ENCODE results near the gene ATRNL1.
"Not testable (repeated sequence)": the region's sequence is repeated elsewhere in the genome, so short reads cannot be mapped to it uniquely, and the experiment has no call there.

ATRNL1 gene

GRCh38 chr10:115173915-115174443 lies 80.8 kb downstream of the ATRNL1 start:
- H3K4me1 ChIP-seq (ENCODE audit: control insufficient read depth, insufficient read depth, low read length): no peaks in the 10 kb centered on the region
- H3K4me3 ChIP-seq (ENCODE audit: insufficient read depth, low read depth, low read length): no peak overlapping the region
- H3K9me3 ChIP-seq (ENCODE audit: control insufficient read depth, low read length): no peaks in the 10 kb centered on the region
- WGBS, 2 experiments: 90% methylated on average over 1 of the region's 3 CpGs; no CpG with 5 or more reads in 1 of the 2 experiments
- no peaks in the 10 kb centered on the region for H3K36me3 ChIP-seq (ENCODE audit: control insufficient read depth, insufficient read depth, low read length)
- H3K27ac ChIP-seq (ENCODE audit: insufficient read depth, low read depth, low read length, poor library complexity, severe bottlenecking): no peak overlapping the region
- no peaks in the 10 kb centered on the region for H3K27me3 ChIP-seq (ENCODE audit: control insufficient read depth, insufficient read depth, low read length, poor library complexity, severe bottlenecking)

DNA sequence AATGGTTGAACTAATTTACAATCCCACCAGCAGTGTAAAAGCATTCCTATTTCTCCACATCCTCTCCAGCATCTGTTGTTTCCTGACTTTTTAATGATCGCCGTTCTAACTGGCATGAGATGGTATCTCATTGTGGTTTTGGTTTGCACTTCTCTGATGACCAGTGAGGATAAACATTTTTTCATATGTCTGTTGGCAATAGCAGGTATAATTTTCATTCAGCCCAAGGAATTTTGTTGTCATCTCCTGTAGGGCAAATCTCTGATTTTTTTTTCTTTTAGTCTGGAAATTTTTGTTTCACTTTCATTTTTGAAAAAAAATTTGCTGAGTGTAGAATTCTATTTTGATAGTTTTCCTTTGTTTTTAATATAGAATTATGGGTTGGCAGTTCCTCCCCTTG lies 114.1 kb downstream of the ATRNL1 start:
- H3K27ac ChIP-seq (ENCODE audit: insufficient read depth, low read depth, low read length, poor library complexity, severe bottlenecking); H3K27me3 ChIP-seq (ENCODE audit: control insufficient read depth, insufficient read depth, low read length, poor library complexity, severe bottlenecking); H3K4me1 ChIP-seq (ENCODE audit: control insufficient read depth, insufficient read depth, low read length); H3K4me3 ChIP-seq (ENCODE audit: insufficient read depth, low read depth, low read length); H3K9me3 ChIP-seq (ENCODE audit: control insufficient read depth, low read length); H3K36me3 ChIP-seq (ENCODE audit: control insufficient read depth, insufficient read depth, low read length): not testable (repeated sequence)
- 93 to 100% methylated on average over 2 of the region's 2 CpGs for WGBS, 2 experiments

GRCh38 chr10:115209133-115209532 lies 116.0 kb downstream of the ATRNL1 start:
- no peak overlapping the region for H3K27ac ChIP-seq (ENCODE audit: insufficient read depth, low read depth, low read length, poor library complexity, severe bottlenecking)
- H3K27me3 ChIP-seq (ENCODE audit: control insufficient read depth, insufficient read depth, low read length, poor library complexity, severe bottlenecking): no peaks in the 10 kb centered on the region
- 100% methylated on average over 1 of the region's 1 CpG; no CpG with 5 or more reads in 1 of the 2 experiments for WGBS, 2 experiments
- H3K4me1 ChIP-seq (ENCODE audit: control insufficient read depth, insufficient read depth, low read length): no peaks in the 10 kb centered on the region
- H3K9me3 ChIP-seq (ENCODE audit: control insufficient read depth, low read length): no peaks in the 10 kb centered on the region
- no peak overlapping the region for H3K4me3 ChIP-seq (ENCODE audit: insufficient read depth, low read depth, low read length)
- no peaks in the 10 kb centered on the region for H3K36me3 ChIP-seq (ENCODE audit: control insufficient read depth, insufficient read depth, low read length)

DNA sequence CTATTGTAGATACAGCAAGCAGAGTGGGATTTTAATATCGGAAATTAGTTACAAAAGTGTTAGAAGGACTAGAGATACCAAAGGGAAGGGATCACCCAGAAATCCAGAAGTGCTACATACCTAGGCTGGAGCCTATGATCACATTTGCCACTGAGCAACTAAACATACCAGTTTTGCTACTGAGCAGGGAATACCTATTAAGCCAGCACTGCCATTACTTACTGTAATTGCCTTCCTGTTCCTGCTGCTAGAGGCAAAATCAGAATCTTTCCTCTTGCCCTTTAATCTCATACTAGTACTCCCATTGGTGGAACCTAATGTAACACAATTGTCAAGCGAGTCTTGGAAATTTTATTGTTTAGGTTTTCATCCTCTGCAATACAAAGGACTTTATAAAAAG lies 121.7 kb downstream of the ATRNL1 start:
- no peak overlapping the region for H3K4me3 ChIP-seq (ENCODE audit: insufficient read depth, low read depth, low read length)
- no peaks in the 10 kb centered on the region for H3K4me1 ChIP-seq (ENCODE audit: control insufficient read depth, insufficient read depth, low read length)
- WGBS, 2 experiments: 94 to 100% methylated on average over 1 to 2 of the region's 2 CpGs
- H3K27ac ChIP-seq (ENCODE audit: insufficient read depth, low read depth, low read length, poor library complexity, severe bottlenecking): no peak overlapping the region
- H3K9me3 ChIP-seq (ENCODE audit: control insufficient read depth, low read length): no peaks in the 10 kb centered on the region
- H3K27me3 ChIP-seq (ENCODE audit: control insufficient read depth, insufficient read depth, low read length, poor library complexity, severe bottlenecking): no peaks in the 10 kb centered on the region
- H3K36me3 ChIP-seq (ENCODE audit: control insufficient read depth, insufficient read depth, low read length): no peaks in the 10 kb centered on the region

- H3K4me3 ChIP-seq (ENCODE audit: insufficient read depth, low read depth, low read length): no peak overlapping the region
- H3K27ac ChIP-seq (ENCODE audit: insufficient read depth, low read depth, low read length, poor library complexity, severe bottlenecking): no peak overlapping the region
- H3K9me3 ChIP-seq (ENCODE audit: control insufficient read depth, low read length): no peaks in the 10 kb centered on the region
- H3K36me3 ChIP-seq (ENCODE audit: control insufficient read depth, insufficient read depth, low read length): no peaks in the 10 kb centered on the region
- 89 to 92% methylated on average over 2 of the region's 3 CpGs for WGBS, 2 experiments
- H3K27me3 ChIP-seq (ENCODE audit: control insufficient read depth, insufficient read depth, low read length, poor library complexity, severe bottlenecking): no peaks in the 10 kb centered on the region
- no peaks in the 10 kb centered on the region for H3K4me1 ChIP-seq (ENCODE audit: control insufficient read depth, insufficient read depth, low read length)
These were observed 126.0 kb downstream of the ATRNL1 start for GRCh38 chr10:115219203-115219602.

DNA sequence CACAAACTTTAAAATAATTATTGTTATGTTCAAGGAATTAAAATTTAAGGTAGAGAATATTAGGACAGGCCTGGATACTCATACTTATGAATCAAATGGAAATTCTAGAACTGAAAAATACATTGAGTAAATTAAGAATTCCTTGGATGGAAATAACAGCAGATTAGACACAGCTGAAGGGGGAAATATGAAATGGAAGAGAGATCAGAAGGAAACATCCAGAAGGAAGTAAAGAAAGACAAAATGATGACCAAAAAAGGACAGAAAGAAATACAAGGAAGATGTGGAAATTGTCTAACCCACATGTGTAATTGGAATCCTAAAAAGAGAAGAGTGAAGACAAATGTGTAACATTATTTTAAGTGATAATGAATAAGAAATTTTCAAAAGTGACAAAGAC lies 128.9 kb downstream of the ATRNL1 start:
- no peaks in the 10 kb centered on the region for H3K9me3 ChIP-seq (ENCODE audit: control insufficient read depth, low read length)
- H3K27me3 ChIP-seq (ENCODE audit: control insufficient read depth, insufficient read depth, low read length, poor library complexity, severe bottlenecking): no peaks in the 10 kb centered on the region
- H3K4me1 ChIP-seq (ENCODE audit: control insufficient read depth, insufficient read depth, low read length): no peaks in the 10 kb centered on the region
- H3K4me3 ChIP-seq (ENCODE audit: insufficient read depth, low read depth, low read length): no peak overlapping the region
- no peak overlapping the region for H3K27ac ChIP-seq (ENCODE audit: insufficient read depth, low read depth, low read length, poor library complexity, severe bottlenecking)
- no peaks in the 10 kb centered on the region for H3K36me3 ChIP-seq (ENCODE audit: control insufficient read depth, insufficient read depth, low read length)

- Histone ChIP-seq H3K4me1 (ENCODE audit: control insufficient read depth, insufficient read depth, low read length) (no peaks in the 10 kb centered on the region), H3K4me3 (ENCODE audit: insufficient read depth, low read depth, low read length) (no peak overlapping the region), H3K27me3 (ENCODE audit: control insufficient read depth, insufficient read depth, low read length, poor library complexity, severe bottlenecking) (no peaks in the 10 kb centered on the region), H3K36me3 (ENCODE audit: control insufficient read depth, insufficient read depth, low read length) (no peaks in the 10 kb centered on the region), H3K27ac (ENCODE audit: insufficient read depth, low read depth, low read length, poor library complexity, severe bottlenecking) (no peak overlapping the region), H3K9me3 (ENCODE audit: control insufficient read depth, low read length) (no peaks in the 10 kb centered on the region)
- whole genome bisulfite sequencing, 2 experiments: 95 to 100% methylated on average over 2 of the region's 2 CpGs
These were observed 146.6 kb downstream of the ATRNL1 start for GRCh38 chr10:115239761-115240160.

DNA sequence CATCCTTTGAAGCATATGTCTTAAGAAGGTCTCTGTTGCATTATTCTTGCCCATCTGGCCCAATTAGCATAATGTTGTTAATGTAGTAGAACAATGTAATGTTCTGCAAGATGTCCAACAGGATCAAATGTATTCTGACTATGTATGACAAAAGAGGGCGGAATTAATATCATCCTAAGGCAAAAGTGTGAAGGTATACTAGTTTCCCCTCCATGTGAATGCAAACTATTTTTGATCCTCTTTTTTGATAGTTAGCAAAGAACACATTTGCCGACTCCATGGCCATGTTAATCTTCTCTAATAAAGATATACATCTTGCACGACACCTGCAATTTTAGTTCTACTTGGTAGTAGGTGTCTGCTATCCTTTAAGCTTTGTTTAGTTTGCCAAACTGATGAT lies 157.6 kb downstream of the ATRNL1 start:
- H3K27me3 ChIP-seq (ENCODE audit: control insufficient read depth, insufficient read depth, low read length, poor library complexity, severe bottlenecking): no peaks in the 10 kb centered on the region
- no peak overlapping the region for H3K4me3 ChIP-seq (ENCODE audit: insufficient read depth, low read depth, low read length)
- no peak overlapping the region for H3K27ac ChIP-seq (ENCODE audit: insufficient read depth, low read depth, low read length, poor library complexity, severe bottlenecking)
- H3K9me3 ChIP-seq (ENCODE audit: control insufficient read depth, low read length): no peaks in the 10 kb centered on the region
- WGBS, 2 experiments: 93 to 95% methylated on average over 3 of the region's 3 CpGs
- no peaks in the 10 kb centered on the region for H3K36me3 ChIP-seq (ENCODE audit: control insufficient read depth, insufficient read depth, low read length)
- no peaks in the 10 kb centered on the region for H3K4me1 ChIP-seq (ENCODE audit: control insufficient read depth, insufficient read depth, low read length)

DNA sequence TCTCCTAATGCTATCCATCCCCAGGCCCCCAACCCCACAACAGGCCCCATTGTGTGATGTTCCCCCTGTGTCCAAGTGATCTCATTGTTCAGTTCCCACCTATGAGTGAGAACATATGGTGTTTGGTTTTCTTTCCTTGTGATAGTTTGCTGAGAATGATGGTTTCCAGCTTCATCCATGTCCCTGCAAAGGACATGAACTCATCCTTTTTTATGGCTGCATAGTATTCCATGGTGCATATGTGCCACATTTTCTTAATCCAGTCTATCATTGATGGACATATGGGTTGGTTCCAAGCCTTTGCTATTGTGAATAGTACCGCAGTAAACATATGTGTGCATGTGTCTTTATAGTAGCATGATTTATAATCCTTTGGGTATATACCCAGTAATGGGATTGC lies 160.6 kb downstream of the ATRNL1 start:
- H3K9me3 ChIP-seq (ENCODE audit: control insufficient read depth, low read length); H3K27ac ChIP-seq (ENCODE audit: insufficient read depth, low read depth, low read length, poor library complexity, severe bottlenecking); H3K4me3 ChIP-seq (ENCODE audit: insufficient read depth, low read depth, low read length); H3K27me3 ChIP-seq (ENCODE audit: control insufficient read depth, insufficient read depth, low read length, poor library complexity, severe bottlenecking); H3K4me1 ChIP-seq (ENCODE audit: control insufficient read depth, insufficient read depth, low read length); H3K36me3 ChIP-seq (ENCODE audit: control insufficient read depth, insufficient read depth, low read length): not testable (repeated sequence)
- 80 to 95% methylated on average over 1 of the region's 1 CpG for WGBS, 2 experiments

- no peaks in the 10 kb centered on the region for H3K36me3 ChIP-seq (ENCODE audit: control insufficient read depth, insufficient read depth, low read length)
- WGBS, 2 experiments: 94 to 96% methylated on average over 3 of the region's 3 CpGs
- H3K27ac ChIP-seq (ENCODE audit: insufficient read depth, low read depth, low read length, poor library complexity, severe bottlenecking): no peak overlapping the region
These were observed 179.3 kb downstream of the ATRNL1 start for GRCh38 chr10:115272482-115272881.

GRCh38 chr10:115278294-115278693 lies 185.1 kb downstream of the ATRNL1 start:
- 91 to 94% methylated on average over 2 of the region's 2 CpGs for WGBS, 2 experiments
- Histone ChIP-seq H3K27ac (ENCODE audit: insufficient read depth, low read depth, low read length, poor library complexity, severe bottlenecking) (no peak overlapping the region), H3K4me3 (ENCODE audit: insufficient read depth, low read depth, low read length) (no peak overlapping the region), H3K27me3 (ENCODE audit: control insufficient read depth, insufficient read depth, low read length, poor library complexity, severe bottlenecking) (no peaks in the 10 kb centered on the region), H3K36me3 (ENCODE audit: control insufficient read depth, insufficient read depth, low read length) (no peaks in the 10 kb centered on the region), H3K9me3 (ENCODE audit: control insufficient read depth, low read length) (no peaks in the 10 kb centered on the region), H3K4me1 (ENCODE audit: control insufficient read depth, insufficient read depth, low read length) (no peaks in the 10 kb centered on the region)

More at GRCh38 chr10:115272482-115272881, 179.3 kb downstream of the ATRNL1 start:
- H3K4me3 ChIP-seq (ENCODE audit: insufficient read depth, low read depth, low read length): no peak overlapping the region
- no peaks in the 10 kb centered on the region for H3K4me1 ChIP-seq (ENCODE audit: control insufficient read depth, insufficient read depth, low read length)
- H3K27me3 ChIP-seq (ENCODE audit: control insufficient read depth, insufficient read depth, low read length, poor library complexity, severe bottlenecking): no peaks in the 10 kb centered on the region
- no peaks in the 10 kb centered on the region for H3K9me3 ChIP-seq (ENCODE audit: control insufficient read depth, low read length)
